ENCODE data around the gene CRYGD. TPM values are rescaled to one million over a fixed set of nuclear protein-coding genes. Genes with fewer than 3 reads are reported as not detected.

The CRYGD gene
- total and polyA plus RNA-seq, 2 of the 13 experiments (the other 11 are each of a cell fraction or from before 2014, with no cell fraction given), result not detected

DNA sequence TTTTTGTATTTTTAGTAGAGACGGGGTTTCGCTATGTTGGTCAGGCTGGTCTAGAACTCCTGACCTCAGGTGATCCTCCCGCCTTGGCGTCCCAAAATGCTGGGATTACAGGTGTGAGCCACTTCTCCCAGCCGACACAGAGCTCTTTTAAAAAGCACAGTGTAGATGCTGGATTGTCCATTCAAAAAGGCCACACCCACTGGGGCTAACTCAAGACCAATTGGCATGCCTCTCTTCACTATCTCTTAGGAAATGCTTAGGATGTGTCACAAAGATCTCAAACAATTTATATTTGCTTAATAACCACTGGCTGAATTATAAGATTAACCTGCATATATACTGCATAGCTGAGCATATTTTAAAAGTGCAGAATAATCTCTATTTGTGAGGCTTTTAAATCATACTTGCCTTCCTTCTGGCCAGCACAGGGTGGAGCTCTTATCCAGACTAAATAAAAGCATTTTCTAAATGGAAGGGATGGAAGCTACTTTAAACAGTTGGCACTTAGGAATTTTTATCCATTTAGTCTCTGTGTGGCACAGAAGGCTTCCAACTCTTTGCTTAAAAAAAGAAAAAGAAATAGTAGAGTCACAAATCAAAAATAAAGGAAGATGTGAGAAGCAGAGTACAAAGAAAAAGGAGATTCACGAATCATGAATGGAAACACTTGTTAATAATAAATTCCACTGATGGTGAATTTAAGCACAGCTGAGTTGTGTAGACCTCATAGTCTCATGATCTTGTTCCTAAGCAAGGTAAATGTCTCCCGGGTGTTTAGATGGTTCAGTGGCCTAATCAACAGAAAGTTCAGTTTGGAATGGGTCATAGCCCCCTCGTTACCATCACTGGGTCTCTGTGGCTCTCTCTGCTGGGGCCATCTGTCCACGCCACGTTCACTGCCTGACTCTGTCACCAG, 22.4 kb downstream of the CRYGD start:
- ATAC-seq, result peak; percentile 79
- Histone ChIP-seq H3K9ac (ENCODE audit: insufficient read depth, low read depth, low read length) (no peak overlapping the region), H3K4me1 (ENCODE audit: insufficient read depth, low read length) (peaks cover 12% of the 10 kb centered on the region), H3K9me3 (ENCODE audit: low read length) (no peaks in the 10 kb centered on the region), H2AFZ (ENCODE audit: low read length) (no peak overlapping the region), H3K36me3 (replicated peaks in 1 of 2; ENCODE audit: control insufficient read depth in 1 of 2, insufficient read depth in 2 of 2, low read length in 2 of 2) (no peaks in the 10 kb centered on the region), H3K4me2 (ENCODE audit: low read depth, low read length) (peak overlapping the region; percentile 16; the same call in 1 of the 2 replicates), H4K20me1 (ENCODE audit: insufficient read depth, low read length) (no peaks in the 10 kb centered on the region), H3K27me3 (ENCODE audit: control insufficient read depth in 1 of 2, insufficient read depth in 2 of 2, low read length in 2 of 2) (peaks cover 0 to 27% of the 10 kb centered on the region in 2 experiments; a peak in 3 of 5 replicates), H3K4me3 (replicated peaks in 1 of 3; ENCODE audit: insufficient read depth in 1 of 3, low read depth in 2 of 3, low read length in 3 of 3) (no peak overlapping the region), H3K27ac (ENCODE audit: extremely low read length, insufficient read depth, low read length) (no peak overlapping the region), H3K79me2 (ENCODE audit: insufficient read depth, low read length) (no peaks in the 10 kb centered on the region)
- 20% methylated on average over 10 of the region's 10 CpGs for WGBS (ENCODE audit: low lambda C conversion rate)
- in situ Hi-C loops (cut with HindIII; ENCODE audit: extremely low pct_ligation_motif_present, low pct_unique_long_range_greater_than_20kb), result loop anchor here (5.0 kb wide), 1 partner anchor 155 kb away; the partner anchor contains the start of gene IDH1
- DNase-seq (ENCODE audit: low spot score), result peak; percentile 46
- no TSS peak for BruUV-seq (replicated peaks)
- ChIA-PET POLR2A (interaction anchor here (1.3 kb wide), 1 partner anchor 153 kb away, joined by 9 read pairs; the partner anchor contains the start of gene IDH1), CTCF (ENCODE audit: low intra/inter-chr PET ratio, low total read pairs) (interaction anchor here (2.0 to 2.1 kb wide), 2 partner anchors 153 to 167 kb away, joined by 11 to 13 read pairs; partner anchors contain the start of gene IDH1)
- intact Hi-C loops (cut with micrococcal nuclease; ENCODE audit: unreplicated experiment), result loop anchor here (1.0 to 10.0 kb wide), 5 partner anchors 47 to 253 kb away; partner anchors contain the start of gene IDH1
- FAIRE-seq, result peak; percentile 46
- TF ChIP-seq, protein P1, sequence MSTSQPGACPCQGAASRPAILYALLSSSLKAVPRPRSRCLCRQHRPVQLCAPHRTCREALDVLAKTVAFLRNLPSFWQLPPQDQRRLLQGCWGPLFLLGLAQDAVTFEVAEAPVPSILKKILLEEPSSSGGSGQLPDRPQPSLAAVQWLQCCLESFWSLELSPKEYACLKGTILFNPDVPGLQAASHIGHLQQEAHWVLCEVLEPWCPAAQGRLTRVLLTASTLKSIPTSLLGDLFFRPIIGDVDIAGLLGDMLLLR (CRISPR knock-in tag; IDR thresholded peaks at IDR 0.05), result no peak
- TF ChIP-seq TGIF2 (CRISPR knock-in tag; IDR thresholded peaks at IDR 0.05) (no peak), FOXM1 (CRISPR knock-in tag; IDR thresholded peaks at IDR 0.05) (no peak), ATAD3A (CRISPR knock-in tag; IDR thresholded peaks at IDR 0.05) (no peak), ZNF766 (CRISPR knock-in tag; IDR thresholded peaks at IDR 0.05; ENCODE audit: borderline replicate concordance) (no peak), KLF16 (CRISPR knock-in tag; IDR thresholded peaks at IDR 0.05) (0 out of 4 replicates have a peak, but pooled peaks of 1 of the 2 experiments have one; percentile 24), ZNF672 (CRISPR knock-in tag; IDR thresholded peaks at IDR 0.05) (no peak), SIN3A (IDR thresholded peaks at IDR 0.05; ENCODE audit: borderline replicate concordance, low read depth, low read length) (no peak), SNAPC2 (CRISPR knock-in tag; IDR thresholded peaks at IDR 0.05) (no peak), NFYC (CRISPR knock-in tag; IDR thresholded peaks at IDR 0.05) (no peak), KLF11 (CRISPR knock-in tag; IDR thresholded peaks at IDR 0.05) (no peak), MAFK (conservative IDR thresholded peaks at IDR 0.05 in 1 of 2, IDR thresholded peaks at IDR 0.05 in 1 of 2; ENCODE audit: low read length in 2 of 2) (peak in 1 of 2 experiments; percentile 48; a peak in 2 of 4 replicates), CHD4 (IDR thresholded peaks at IDR 0.05; ENCODE audit: borderline replicate concordance, low read length) (no peak), MAFF (IDR thresholded peaks at IDR 0.05; ENCODE audit: low read depth, low read length) (0 out of 2 replicates have a peak, but pooled peaks have one; percentile 17), ZEB1 (IDR thresholded peaks at IDR 0.05; ENCODE audit: insufficient replicate concordance, low read depth) (no peak), STAG1 (CRISPR knock-in tag; IDR thresholded peaks at IDR 0.05) (peak; percentile 84), FOXP1 (IDR thresholded peaks at IDR 0.05) (no peak), FOXP1 (CRISPR knock-in tag; IDR thresholded peaks at IDR 0.05) (no peak)
- TF ChIP-seq, protein P2, sequence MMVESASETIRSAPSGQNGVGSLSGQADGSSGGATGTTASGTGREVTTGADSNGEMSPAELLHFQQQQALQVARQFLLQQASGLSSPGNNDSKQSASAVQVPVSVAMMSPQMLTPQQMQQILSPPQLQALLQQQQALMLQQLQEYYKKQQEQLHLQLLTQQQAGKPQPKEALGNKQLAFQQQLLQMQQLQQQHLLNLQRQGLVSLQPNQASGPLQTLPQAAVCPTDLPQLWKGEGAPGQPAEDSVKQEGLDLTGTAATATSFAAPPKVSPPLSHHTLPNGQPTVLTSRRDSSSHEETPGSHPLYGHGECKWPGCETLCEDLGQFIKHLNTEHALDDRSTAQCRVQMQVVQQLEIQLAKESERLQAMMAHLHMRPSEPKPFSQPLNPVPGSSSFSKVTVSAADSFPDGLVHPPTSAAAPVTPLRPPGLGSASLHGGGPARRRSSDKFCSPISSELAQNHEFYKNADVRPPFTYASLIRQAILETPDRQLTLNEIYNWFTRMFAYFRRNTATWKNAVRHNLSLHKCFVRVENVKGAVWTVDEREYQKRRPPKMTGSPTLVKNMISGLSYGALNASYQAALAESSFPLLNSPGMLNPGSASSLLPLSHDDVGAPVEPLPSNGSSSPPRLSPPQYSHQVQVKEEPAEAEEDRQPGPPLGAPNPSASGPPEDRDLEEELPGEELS (CRISPR knock-in tag; IDR thresholded peaks at IDR 0.05), result no peak
- TF ChIP-seq, protein P3, sequence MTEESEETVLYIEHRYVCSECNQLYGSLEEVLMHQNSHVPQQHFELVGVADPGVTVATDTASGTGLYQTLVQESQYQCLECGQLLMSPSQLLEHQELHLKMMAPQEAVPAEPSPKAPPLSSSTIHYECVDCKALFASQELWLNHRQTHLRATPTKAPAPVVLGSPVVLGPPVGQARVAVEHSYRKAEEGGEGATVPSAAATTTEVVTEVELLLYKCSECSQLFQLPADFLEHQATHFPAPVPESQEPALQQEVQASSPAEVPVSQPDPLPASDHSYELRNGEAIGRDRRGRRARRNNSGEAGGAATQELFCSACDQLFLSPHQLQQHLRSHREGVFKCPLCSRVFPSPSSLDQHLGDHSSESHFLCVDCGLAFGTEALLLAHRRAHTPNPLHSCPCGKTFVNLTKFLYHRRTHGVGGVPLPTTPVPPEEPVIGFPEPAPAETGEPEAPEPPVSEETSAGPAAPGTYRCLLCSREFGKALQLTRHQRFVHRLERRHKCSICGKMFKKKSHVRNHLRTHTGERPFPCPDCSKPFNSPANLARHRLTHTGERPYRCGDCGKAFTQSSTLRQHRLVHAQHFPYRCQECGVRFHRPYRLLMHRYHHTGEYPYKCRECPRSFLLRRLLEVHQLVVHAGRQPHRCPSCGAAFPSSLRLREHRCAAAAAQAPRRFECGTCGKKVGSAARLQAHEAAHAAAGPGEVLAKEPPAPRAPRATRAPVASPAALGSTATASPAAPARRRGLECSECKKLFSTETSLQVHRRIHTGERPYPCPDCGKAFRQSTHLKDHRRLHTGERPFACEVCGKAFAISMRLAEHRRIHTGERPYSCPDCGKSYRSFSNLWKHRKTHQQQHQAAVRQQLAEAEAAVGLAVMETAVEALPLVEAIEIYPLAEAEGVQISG (CRISPR knock-in tag; IDR thresholded peaks at IDR 0.05), result no peak

Measured in HepG2 (cell line).